Stimulated activated CD8-positive, alpha-beta memory T cell treated with anti-CD3 and anti-CD28 coated beads, Interleukin-15, amount 100 ng/mL, for 48 hours (primary cell): ENCODE results near the gene FAM24B.

Experiments used
- DNase-seq, 2 donors: peaks; one replicate each; pipeline ENCODE4 v3.0.0-alpha.2; 2020; ENCODE audit warnings: low read depth in 2 of 2

Gene FAM24B

DNA sequence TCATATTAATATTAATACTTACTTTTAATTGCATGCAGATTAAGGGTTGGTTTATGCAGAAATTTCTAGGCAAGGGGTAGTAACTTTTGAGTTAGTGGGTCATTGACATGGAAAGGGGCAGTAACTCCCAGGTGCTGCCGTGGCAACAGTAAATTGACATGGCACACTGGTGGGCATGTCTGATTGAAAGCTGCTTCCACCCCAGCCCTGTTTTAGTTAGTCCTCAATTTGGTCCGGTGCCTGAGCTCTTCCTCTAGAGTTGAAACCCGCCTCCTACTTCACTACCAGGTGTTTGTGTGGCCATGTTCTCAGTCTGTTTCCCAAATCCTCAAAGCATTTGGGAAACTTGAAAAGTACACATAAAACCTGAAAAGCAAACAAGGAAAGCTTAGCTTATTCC is 52.1 kb downstream of the FAM24B start:
- no peak for DNase-seq

DNA sequence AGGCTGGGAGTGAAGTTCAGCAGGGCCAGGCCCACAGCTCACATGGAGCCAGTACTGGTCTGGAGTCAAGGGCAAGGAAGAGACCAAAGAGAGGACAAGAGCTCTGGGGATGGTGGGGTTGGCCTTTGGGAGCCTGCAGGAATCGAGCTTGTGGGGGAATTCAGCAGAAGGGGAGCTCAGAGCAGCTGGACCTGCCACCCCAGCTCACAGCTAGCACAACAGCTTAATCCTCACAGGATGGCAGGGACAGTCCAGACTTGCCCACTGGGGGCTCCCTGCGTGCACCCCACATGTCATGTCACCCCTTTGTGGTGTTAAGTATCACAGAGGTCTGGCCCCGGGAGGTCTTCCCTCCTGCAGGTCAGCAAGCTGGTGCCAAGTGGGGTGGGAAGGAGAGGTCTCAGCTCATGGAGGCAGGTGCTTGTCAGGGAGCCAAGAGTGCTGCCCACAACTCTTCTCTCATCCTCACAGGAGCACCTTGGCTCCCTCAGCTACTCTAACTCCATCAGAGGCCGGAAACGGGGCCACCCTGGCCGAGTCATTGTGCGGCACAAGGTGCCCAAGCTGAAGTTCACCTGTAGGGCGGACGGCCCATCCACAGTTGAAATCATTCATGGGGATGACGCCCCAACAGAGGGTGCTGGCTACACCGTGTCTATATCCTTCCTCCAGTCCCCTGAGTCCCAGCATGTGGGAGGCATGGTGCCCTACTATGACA is 56.2 kb downstream of the FAM24B start:
- no peak for DNase-seq

DNA sequence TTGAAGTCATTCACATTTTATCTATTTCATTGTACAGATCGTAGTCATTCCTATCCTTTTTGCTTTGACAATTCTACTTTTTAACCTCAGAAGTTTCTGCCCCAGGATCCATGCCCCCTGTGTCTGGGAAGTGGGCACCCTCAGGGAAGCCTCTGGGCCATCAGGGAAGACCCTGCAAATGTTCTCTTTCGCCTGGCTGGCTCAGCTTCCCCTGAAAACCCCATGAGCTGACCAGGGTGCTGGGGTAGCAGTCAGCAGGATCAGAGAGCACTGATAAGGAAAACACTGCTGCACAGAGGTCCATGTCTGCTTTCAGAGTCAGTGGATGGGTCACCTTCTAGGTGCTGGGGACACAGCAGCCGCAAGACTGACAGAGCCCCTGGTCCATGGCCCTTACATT is 57.6 kb downstream of the FAM24B start:
- no peak for DNase-seq

DNA sequence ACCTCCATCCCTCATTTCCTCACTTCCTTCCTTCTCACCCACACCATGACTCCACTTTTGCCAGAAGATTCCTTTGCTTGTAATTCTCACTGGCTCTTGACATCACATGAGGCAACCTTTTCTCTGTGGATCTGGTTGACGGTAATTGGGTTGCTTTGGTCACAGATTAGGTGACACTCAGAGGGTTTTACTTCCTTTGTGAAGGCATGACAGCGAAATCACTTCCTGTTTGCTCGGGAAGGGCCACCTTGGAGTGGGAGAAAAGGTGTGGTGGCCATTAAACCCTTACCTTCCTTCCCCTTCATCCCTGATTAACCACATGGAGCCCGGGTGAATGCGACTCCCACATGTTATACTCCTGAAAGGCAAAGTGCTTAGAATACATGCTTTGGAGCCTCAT is 63.9 kb downstream of the FAM24B start:
- no peak for DNase-seq

DNA sequence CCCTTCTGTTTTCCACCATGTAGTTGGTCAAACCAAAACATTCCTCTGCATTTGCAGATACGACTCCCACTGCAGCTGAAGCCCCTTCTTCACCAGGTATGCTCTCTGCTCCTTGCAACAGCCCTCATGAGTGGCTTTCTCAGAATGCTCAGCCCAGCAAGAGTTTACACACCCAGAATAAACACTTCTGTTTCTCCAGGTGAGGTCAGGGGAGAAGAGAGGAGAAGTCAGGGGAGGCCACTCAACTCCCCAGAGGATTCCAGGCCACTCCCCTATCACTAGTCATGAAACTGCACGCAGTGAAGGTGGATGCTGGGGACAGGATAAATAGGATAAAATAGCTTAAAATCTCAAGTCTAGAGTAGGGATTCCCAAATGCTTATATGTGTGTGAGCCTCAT is 64.9 kb downstream of the FAM24B start:
- DNase-seq, result no peak

DNA sequence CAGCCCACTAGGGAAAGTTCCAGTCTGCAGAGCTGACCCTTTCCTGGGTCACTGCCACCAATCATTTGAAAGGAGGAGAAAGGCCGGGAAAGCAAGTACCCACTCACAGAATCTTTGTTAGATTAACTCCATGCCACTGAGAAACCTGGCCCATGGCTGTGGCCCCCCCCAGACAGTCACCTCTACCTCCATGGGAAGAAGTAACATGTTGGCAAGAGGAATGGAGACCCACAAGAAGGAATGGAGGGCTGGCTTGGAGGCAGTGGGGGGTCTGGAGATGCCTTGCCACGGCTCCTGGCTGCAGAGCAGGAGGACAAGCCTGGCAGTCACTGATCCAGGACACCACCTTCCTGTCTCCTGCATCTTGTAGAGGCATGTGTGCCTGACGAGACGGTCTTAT is 66.6 kb downstream of the FAM24B start:
- no peak for DNase-seq

DNA sequence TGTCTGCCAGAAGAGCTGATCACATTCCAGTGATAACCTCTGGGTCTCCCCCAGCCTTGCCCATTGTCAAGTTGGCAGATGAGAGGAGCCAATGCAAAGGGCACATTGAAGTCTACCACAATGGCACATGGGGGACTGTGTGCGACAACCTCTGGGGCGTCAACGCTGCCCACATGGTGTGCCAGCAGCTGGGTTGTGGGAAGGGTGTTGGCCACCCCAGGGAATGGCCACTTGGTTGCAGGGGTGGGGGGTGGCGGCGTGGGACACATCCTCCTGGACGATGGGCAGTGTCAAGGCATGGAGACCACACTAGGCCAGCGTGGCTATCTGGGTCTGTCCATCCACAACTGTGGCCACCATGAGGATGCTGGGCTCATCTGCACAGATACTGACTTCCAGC is 77.1 kb downstream of the FAM24B start:
- DNase-seq, result no peak
